MM.1S (cell line): ENCODE measurements around the gene NSUN7.

Experiments
- CTCF ChIP-seq: fragments of 300-600 bp; sonication (generic); IDR thresholded peaks from 2 replicates; pipeline ENCODE4 v1.5.1; 2016; ENCODE audit warnings: antibody characterized with exemption, low read length, mixed read lengths
- EZH2 ChIP-seq: fragments of 300-600 bp; sonication (generic); optimal IDR thresholded peaks from 2 replicates; pipeline ENCODE3; 2017; ENCODE audit warnings: low read depth, mild to moderate bottlenecking, antibody characterized with exemption, low read length, mixed read lengths
- EZH2phosphoT487 ChIP-seq: fragments of 300-600 bp; sonication (generic); IDR thresholded peaks from 2 replicates; pipeline ENCODE4 v1.6.1; 2018; ENCODE audit warnings: antibody characterized with exemption, low read length

GRCh38 chr4:40769266-40769665, 19.5 kb downstream of the NSUN7 start:
- TF ChIP-seq CTCF (no peak), EZH2 (no peak), EZH2phosphoT487 (no peak)
